Pancreas (tissue), 10 donors: Measurements from ENCODE around the gene EP400. TPM values are rescaled to one million over a fixed set of nuclear protein-coding genes. Genes with fewer than 3 reads are reported as not detected.

Experiments
- ATAC-seq, 4 donors: fragments of 200-7000 bp; cut with Tn5 transposase; one replicate each; pipeline versions ENCODE4 v1.8.0 to v1.9.1; 2020; ENCODE audit warnings: mild to moderate bottlenecking in 4 of 4, moderate library complexity in 4 of 4
- DNase-seq, 6 donors: peaks; one replicate each; pipeline ENCODE4 v3.0.0-alpha.2; 2020
- FAIRE-seq: peaks from 2 replicates; lab custom pipeline; 2012; peaks lifted over from hg19 to GRCh38; lab: Jason Lieb, UNC
- H3K27ac ChIP-seq, 4 donors: fragments of 200-600 bp; sonication (generic); 1 replicate in 3 of 4; 2 replicates in 1 of 4; pipeline versions ENCODE4 v1.5.0 to v1.8.0; 2020
- H3K27me3 ChIP-seq, 4 donors: fragments of 200-600 bp; one replicate each; pipeline ENCODE4 v1.8.0; 2021
- H3K36me3 ChIP-seq, 3 donors: fragments of 200-600 bp; sonication (generic) in 1 of 3; one replicate each; pipeline versions ENCODE4 v1.5.0 to v1.8.0; 2020 to 2021
- H3K4me1 ChIP-seq, 3 donors: fragments of 200-600 bp; one replicate each; pipeline ENCODE4 v1.8.0; 2021
- H3K4me3 ChIP-seq, 4 donors: fragments of 200-600 bp; sonication (generic) in 2 of 4; one replicate each; pipeline versions ENCODE4 v1.5.0 to v1.8.0; 2020 to 2021
- H3K9me3 ChIP-seq, 4 donors: fragments of 200-600 bp; one replicate each; pipeline ENCODE4 v1.8.0; 2021
- WGBS, 2 donors: extraction: QIAGEN DNeasy Blood & Tissue Kit; methylation state at CpG; one replicate each; pipeline ENCODE4 v1.1.7; 2013; 5-methylcytosine and 5-hydroxymethylcytosine counted together
- intact Hi-C, 3 donors: fragments of 100-400 bp; cut with DNase I; formaldehyde crosslinking; loops; one replicate each; pipeline versions ENCODE4 v1.11.1 to v1.14.2; 2022
- polyA plus RNA-seq, 2 donors: library from polyadenylated mRNA; stranded (reverse); fragments of 200-250 nt; gene quantifications; one replicate each; pipeline ENCODE4 v1.2.3, GENCODE V29; 2013
- total RNA-seq, 6 donors: library from RNA; stranded (reverse); fragmentation: NEBNext Ultra II Directional in 4 of 6; extraction: Animal tissue kit (Norgen Biotek cat#: 25700) in 4 of 6; gene quantifications; one replicate each; pipeline versions ENCODE4 v1.2.1 to v1.2.4, GENCODE V29; 2021 to 2023
- TF ChIP-seq, protein P1 (sequence below), 4 donors: fragments of 200-600 bp; sonication (generic) in 3 of 4; IDR thresholded peaks; one replicate each; pipeline versions ENCODE4 v1.5.0 to v1.8.0; 2021; ENCODE audit warnings: antibody characterized with exemption in 4 of 4
- donor health status: healthy with polysubstance abuse.
- donor health status: DM: no; HTN: no; CAD: no; lungs with moderate emphysema.
- donor health status: DM: no; HTN: no; CAD: no.
- donor health status: control.
- donor health status: control.
- donor health status: Bipolar disorder and iron deficiency.
- donor health status: DM: yes; HTN: yes; CAD: no.
- donor health status: DM: no; HTN: no; CAD: no.
- donor health status: DM: no; HTN: no; CAD: no.
- donor health status: DM: yes; HTN: yes; CAD: no.

The EP400 gene
- total and polyA plus RNA-seq, 8 donors, result 15.9 to 24.3 (median 16.7) TPM

GRCh38 chr12:132007041-132007440 lies 57.3 kb downstream of the EP400 start:
- Histone ChIP-seq H3K27me3 (no peaks in the 10 kb centered on the region), H3K4me3 (no peak overlapping the region), H3K4me1 (no peaks in the 10 kb centered on the region), H3K36me3 (peaks cover 0 to 30% (median 8%) of the 10 kb centered on the region in 3 donors), H3K9me3 (no peaks in the 10 kb centered on the region), H3K27ac (no peak overlapping the region)
- TF ChIP-seq, protein P1, sequence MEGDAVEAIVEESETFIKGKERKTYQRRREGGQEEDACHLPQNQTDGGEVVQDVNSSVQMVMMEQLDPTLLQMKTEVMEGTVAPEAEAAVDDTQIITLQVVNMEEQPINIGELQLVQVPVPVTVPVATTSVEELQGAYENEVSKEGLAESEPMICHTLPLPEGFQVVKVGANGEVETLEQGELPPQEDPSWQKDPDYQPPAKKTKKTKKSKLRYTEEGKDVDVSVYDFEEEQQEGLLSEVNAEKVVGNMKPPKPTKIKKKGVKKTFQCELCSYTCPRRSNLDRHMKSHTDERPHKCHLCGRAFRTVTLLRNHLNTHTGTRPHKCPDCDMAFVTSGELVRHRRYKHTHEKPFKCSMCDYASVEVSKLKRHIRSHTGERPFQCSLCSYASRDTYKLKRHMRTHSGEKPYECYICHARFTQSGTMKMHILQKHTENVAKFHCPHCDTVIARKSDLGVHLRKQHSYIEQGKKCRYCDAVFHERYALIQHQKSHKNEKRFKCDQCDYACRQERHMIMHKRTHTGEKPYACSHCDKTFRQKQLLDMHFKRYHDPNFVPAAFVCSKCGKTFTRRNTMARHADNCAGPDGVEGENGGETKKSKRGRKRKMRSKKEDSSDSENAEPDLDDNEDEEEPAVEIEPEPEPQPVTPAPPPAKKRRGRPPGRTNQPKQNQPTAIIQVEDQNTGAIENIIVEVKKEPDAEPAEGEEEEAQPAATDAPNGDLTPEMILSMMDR (IDR thresholded peaks at IDR 0.05), result no peak
- no peak for DNase-seq
- no peak for ATAC-seq
- WGBS, 2 donors, result 55 to 60% methylated on average over 6 of the region's 6 CpGs
- FAIRE-seq, result no peak
- intact Hi-C loops, result loop anchor here in 2 of 3 donors (10.0 kb wide), 2 partner anchors 152 to 902 kb away; no protein-coding TSS in a partner anchor

DNA sequence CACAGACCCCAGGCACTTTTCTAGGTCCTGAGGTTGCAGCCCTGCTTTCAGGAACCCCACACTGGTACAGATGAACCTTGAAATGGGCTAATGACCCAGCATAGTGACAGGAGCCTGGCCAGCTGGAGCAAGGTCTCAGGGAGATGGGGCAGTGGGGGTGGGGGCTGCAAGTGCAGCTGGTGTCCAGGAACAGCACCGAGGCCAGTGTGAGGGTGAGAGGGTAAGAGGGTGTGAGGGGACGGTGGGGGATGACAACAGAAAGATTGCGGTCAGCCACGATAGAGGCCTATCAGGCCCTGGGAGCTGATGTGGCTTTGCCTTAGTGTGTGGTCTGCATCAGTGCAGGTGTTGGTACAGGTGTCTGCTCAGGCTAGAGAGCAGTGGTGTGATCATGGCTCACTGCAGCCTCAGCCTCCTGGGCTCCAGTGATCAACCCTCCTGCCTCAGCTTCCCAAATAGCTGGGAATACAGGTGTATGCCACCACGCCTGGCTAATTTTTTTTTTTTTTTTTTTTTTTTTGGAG lies 59.7 kb downstream of the EP400 start:
- TF ChIP-seq, protein P1 (IDR thresholded peaks at IDR 0.05), result no peak
- Histone ChIP-seq H3K4me1 (no peaks in the 10 kb centered on the region), H3K4me3 (no peak overlapping the region), H3K9me3 (no peaks in the 10 kb centered on the region), H3K27ac (no peak overlapping the region), H3K27me3 (no peaks in the 10 kb centered on the region), H3K36me3 (peaks cover 3 to 51% (median 19%) of the 10 kb centered on the region in 3 donors)
- WGBS, 2 donors, result 97 to 99% methylated on average over 5 of the region's 5 CpGs
- no peak for ATAC-seq
- DNase-seq, result no peak
- intact Hi-C loops, result loop anchor here in 2 of 3 donors (10.0 kb wide), 2 partner anchors 155 to 905 kb away; no protein-coding TSS in a partner anchor
- FAIRE-seq, result no peak

DNA sequence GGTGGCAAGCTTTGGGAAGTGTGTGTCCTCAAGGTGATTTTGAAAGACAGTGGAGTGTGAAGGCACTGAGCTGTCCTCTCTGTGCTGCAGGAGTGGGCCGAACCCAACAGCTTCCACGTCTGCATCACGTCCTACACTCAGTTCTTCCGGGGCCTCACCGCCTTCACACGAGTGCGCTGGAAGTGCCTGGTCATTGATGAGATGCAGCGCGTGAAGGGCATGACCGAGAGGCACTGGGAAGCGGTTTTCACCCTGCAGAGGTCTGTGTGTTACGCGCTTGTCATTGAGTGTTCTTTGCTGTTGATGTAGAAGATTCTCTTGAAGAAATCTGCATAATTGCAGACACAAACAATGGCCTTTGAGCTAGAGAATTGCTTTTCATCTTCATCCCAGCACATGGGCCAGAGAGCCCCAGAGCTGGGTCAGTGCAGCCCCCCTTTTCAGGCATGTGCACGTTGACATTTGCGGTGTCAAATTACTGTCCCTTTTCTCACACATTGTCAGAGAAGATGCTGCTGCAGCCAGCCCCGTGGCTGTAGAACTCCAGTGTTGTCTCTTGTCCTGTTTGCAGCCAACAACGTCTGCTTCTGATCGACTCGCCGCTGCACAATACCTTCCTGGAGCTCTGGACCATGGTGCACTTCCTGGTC lies 63.3 kb downstream of the EP400 start:
- FAIRE-seq (no peak), ATAC-seq (no peak), DNase-seq (no peak)
- Histone ChIP-seq H3K27me3 (no peaks in the 10 kb centered on the region), H3K4me1 (no peaks in the 10 kb centered on the region), H3K9me3 (no peaks in the 10 kb centered on the region), H3K36me3 (peaks cover 9 to 60% (median 31%) of the 10 kb centered on the region in 3 donors), H3K27ac (no peak overlapping the region), H3K4me3 (no peak overlapping the region)
- TF ChIP-seq, protein P1 (IDR thresholded peaks at IDR 0.05), result no peak
- 85 to 88% methylated on average over 20 of the region's 20 CpGs for WGBS, 2 donors
- intact Hi-C loops, result no loop called here

- TF ChIP-seq, protein P1 (IDR thresholded peaks at IDR 0.05), result no peak
- DNase-seq (no peak), FAIRE-seq (no peak), ATAC-seq (no peak)
- H3K4me3 ChIP-seq, result no peak overlapping the region
- intact Hi-C loops, result no loop called here
- no peak overlapping the region for H3K27ac ChIP-seq
- WGBS, 2 donors, result 92 to 94% methylated on average over 22 of the region's 22 CpGs
- no peaks in the 10 kb centered on the region for H3K4me1 ChIP-seq
- peaks cover 9 to 72% (median 44%) of the 10 kb centered on the region in 3 donors for H3K36me3 ChIP-seq
- no peaks in the 10 kb centered on the region for H3K27me3 ChIP-seq
- no peaks in the 10 kb centered on the region for H3K9me3 ChIP-seq
These were observed 64.6 kb downstream of the EP400 start for GRCh38 chr12:132014092-132014914.
